Right lobe of liver (tissue), 4 donors: ENCODE data around the gene CBR4.
"Not testable (repeated sequence)": the region's sequence is repeated elsewhere in the genome, so short reads cannot be mapped to it uniquely, and the experiment has no call there.

Source experiments
- CTCF ChIP-seq, 4 donors: fragments of 200-600 bp in 3 of 4; fragments of 450-650 bp in 1 of 4; IDR thresholded peaks; one replicate each; pipeline versions ENCODE4 v1.5.1 to v1.8.0; 2016 to 2022; ENCODE audit warnings: antibody characterized with exemption in 4 of 4, mild to moderate bottlenecking in 2 of 4
- POLR2A ChIP-seq: fragments of 450-650 bp; IDR thresholded peaks from one replicate; pipeline ENCODE4 v1.6.1; 2017; ENCODE audit warnings: antibody characterized with exemption, mild to moderate bottlenecking
- donor health status: DM: no; HTN: no; CAD: no.
- donor health status: DM: no; HTN: no; CAD: no.
- donor health status: DM: no; HTN: yes; CAD: no.

DNA sequence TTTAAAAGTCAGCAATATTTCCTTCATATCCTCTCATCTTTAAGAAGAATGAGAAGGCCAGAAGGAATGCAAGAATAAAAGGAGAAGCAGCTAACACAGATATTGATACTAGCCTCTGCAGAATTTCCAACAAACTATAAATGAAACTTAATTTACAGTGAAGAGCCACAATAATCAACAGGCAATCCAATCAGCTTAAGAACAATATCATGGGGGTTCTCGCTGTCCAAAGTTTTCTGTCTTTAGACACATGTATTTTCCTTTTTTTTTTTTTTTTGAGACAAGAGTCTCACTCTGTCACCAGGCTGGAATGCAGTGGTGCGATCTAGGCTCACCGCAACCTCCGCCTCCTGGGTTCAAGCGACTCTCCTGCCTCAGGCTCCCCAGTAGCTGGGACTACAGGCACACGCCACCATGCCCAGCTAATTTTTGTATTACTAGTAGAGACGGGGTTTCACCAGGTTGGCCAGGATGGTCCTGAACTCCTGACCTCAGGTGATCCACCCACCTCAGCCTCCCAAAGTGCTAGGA is 17.0 kb downstream of the CBR4 start:
- not testable (repeated sequence) for TF ChIP-seq CTCF (IDR thresholded peaks at IDR 0.05); POLR2A
